Measurements from ENCODE around the gene EVI5L. TPM values are rescaled to one million over a fixed set of nuclear protein-coding genes. Genes with fewer than 3 reads are reported as not detected.

Gene EVI5L
- 12.7 and 15.0 TPM in 2 replicates for total RNA-seq (2012; rRNA removed)
- 14.6 and 15.0 TPM in 2 replicates for polyA plus RNA-seq (2012; rRNA removed)
- 13.6 and 18.5 TPM in 2 replicates for polyA plus RNA-seq (2012; cell fraction: cytosol; rRNA removed)
- polyA plus RNA-seq (2012; cell fraction: nucleus; rRNA removed; ENCODE audit: low replicate concordance), result 21.0 and 37.0 TPM in 2 replicates
- Bru-seq, nascent RNA, result percentile 65 among the genes with signal in this experiment
- percentile 81 among the genes with signal in this experiment for BruChase-seq, experiment 1, labeled RNA remaining after a 6-hour chase
- percentile 69 among the genes with signal in this experiment for BruChase-seq, experiment 2, labeled RNA remaining after a 2-hour chase
- long read RNA-seq, partial matches to known transcripts, result 21 of 49 reads
- long read RNA-seq, other reads (novel, unspliced or antisense), result 24 of 49 reads

- BruUV-seq (replicated peaks), result no TSS peak
- H3K4me3 ChIP-seq (ENCODE audit: insufficient read depth, low read depth, low read length), result peak within 1 kb of the TSS; percentile 63
- no peaks in the 10 kb centered on the region for H3K9me3 ChIP-seq (ENCODE audit: control insufficient read depth, insufficient read depth, low read length)
- POLR2A ChIA-PET (ENCODE audit: unreplicated experiment), result no interaction called here
- 0 out of 2 replicates have a peak, but pooled peaks cover 2% of the 10 kb centered on the region for H3K27me3 ChIP-seq (ENCODE audit: control insufficient read depth, insufficient read depth, low read length)
- H3K36me3 ChIP-seq (ENCODE audit: control insufficient read depth, insufficient read depth, low read length), result no peaks in the 10 kb centered on the region
- peak within 1 kb of the TSS; percentile 71 for H2AK9ac ChIP-seq (replicated peaks; ENCODE audit: low read depth, low read length, poor library complexity)
- peaks cover 2% of the 10 kb centered on the region; the same call in 1 of the 2 replicates for H3K9me1 ChIP-seq (ENCODE audit: insufficient read depth, low read length)
- no peak within 1 kb of the TSS for H2BK15ac ChIP-seq (ENCODE audit: low read depth, low read length)
- H4K8ac ChIP-seq (ENCODE audit: low read depth in 2 of 2, low read length in 2 of 2), result peak within 1 kb of the TSS; percentile 5 to 29; a peak in 1 of 4 replicates
- peak; percentile 74; the same call in 1 of the 2 replicates for TF ChIP-seq MAZ (IDR thresholded peaks at IDR 0.05; ENCODE audit: borderline replicate concordance, low read depth, low read length)
- TF ChIP-seq, protein P1, sequence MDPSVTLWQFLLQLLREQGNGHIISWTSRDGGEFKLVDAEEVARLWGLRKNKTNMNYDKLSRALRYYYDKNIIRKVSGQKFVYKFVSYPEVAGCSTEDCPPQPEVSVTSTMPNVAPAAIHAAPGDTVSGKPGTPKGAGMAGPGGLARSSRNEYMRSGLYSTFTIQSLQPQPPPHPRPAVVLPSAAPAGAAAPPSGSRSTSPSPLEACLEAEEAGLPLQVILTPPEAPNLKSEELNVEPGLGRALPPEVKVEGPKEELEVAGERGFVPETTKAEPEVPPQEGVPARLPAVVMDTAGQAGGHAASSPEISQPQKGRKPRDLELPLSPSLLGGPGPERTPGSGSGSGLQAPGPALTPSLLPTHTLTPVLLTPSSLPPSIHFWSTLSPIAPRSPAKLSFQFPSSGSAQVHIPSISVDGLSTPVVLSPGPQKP (IDR thresholded peaks at IDR 0.05; ENCODE audit: borderline replicate concordance, low read depth, low read length), result no peak
- TF ChIP-seq CHD1 (IDR thresholded peaks at IDR 0.05; ENCODE audit: low read depth, low read length), result no peak
- peak; percentile 67; the same call in 1 of the 2 replicates for TF ChIP-seq RFX5 (IDR thresholded peaks at IDR 0.05; ENCODE audit: low read depth, low read length)
- TF ChIP-seq FOS (IDR thresholded peaks at IDR 0.05; ENCODE audit: low read depth, low read length), result peak; percentile 56; the same call in 1 of the 2 replicates
- peak within 1 kb of the TSS; percentile 7; the same call in 1 of the 2 replicates for H3K23ac ChIP-seq (ENCODE audit: low read depth, low read length)
- intact Hi-C loops (cut with micrococcal nuclease), result no loop called here
- dilution Hi-C loops (cut with HindIII; ENCODE audit: low sequenced_read_pairs, unreplicated experiment), result no loop called here
- peaks cover 0 to 33% of the 10 kb centered on the region in 2 experiments; a peak in 2 of 4 replicates for H3K79me1 ChIP-seq (ENCODE audit: low read depth in 1 of 2, low read length in 2 of 2)
- H3K18ac ChIP-seq (ENCODE audit: low read depth, low read length), result no peak within 1 kb of the TSS
- no peak within 1 kb of the TSS for H2BK5ac ChIP-seq (ENCODE audit: low read depth, low read length, poor library complexity, severe bottlenecking)
- H2AK5ac ChIP-seq (ENCODE audit: low read depth, low read length), result no peak within 1 kb of the TSS
- DNase-seq (peak; percentile 100), ATAC-seq (ENCODE audit: low read depth) (peak; percentile 90)
- H2AFZ ChIP-seq (replicated peaks; ENCODE audit: low read length, poor library complexity), result peak within 1 kb of the TSS; percentile 89
- peak within 1 kb of the TSS; percentile 71 for H3K4me2 ChIP-seq (ENCODE audit: low read depth, low read length)
- in situ Hi-C loops (cut with MboI; ENCODE audit: low sequenced_read_pairs), result no loop called here
- peaks cover 14% of the 10 kb centered on the region; the same call in 1 of the 2 replicates for H3K4me1 ChIP-seq (ENCODE audit: control insufficient read depth, insufficient read depth, low read length)
- no peak within 1 kb of the TSS for H4K5ac ChIP-seq (ENCODE audit: low read depth, low read length)
- H3K9ac ChIP-seq (ENCODE audit: low read depth, low read length), result peak within 1 kb of the TSS; percentile 57
- CTCF ChIA-PET, result no interaction called here
- 0 out of 2 replicates have a peak within 1 kb of the TSS, but pooled peaks have one; percentile 20 for H3K14ac ChIP-seq (replicated peaks; ENCODE audit: low read depth, low read length)
- H4K91ac ChIP-seq (ENCODE audit: insufficient read depth, low read depth, low read length), result no peak within 1 kb of the TSS
- 0% methylated on average over 15 of the region's 45 CpGs; no CpG with 5 or more reads in 1 of the 2 experiments for WGBS, 2 experiments (ENCODE audit: extremely low coverage in 2 of 2, insufficient read length in 1 of 2)
- no peak within 1 kb of the TSS for H3K4ac ChIP-seq (ENCODE audit: low read depth, low read length)
- H3K27ac ChIP-seq (ENCODE audit: insufficient read depth, low read length), result peak within 1 kb of the TSS; percentile 5; the same call in 1 of the 2 replicates
- no peak within 1 kb of the TSS for H2BK20ac ChIP-seq (ENCODE audit: low read depth, low read length)
- no peak within 1 kb of the TSS for H2BK120ac ChIP-seq (ENCODE audit: low read depth, low read length)
- H4K20me1 ChIP-seq (ENCODE audit: insufficient read depth, low read length), result peaks cover 10% of the 10 kb centered on the region
- no peak within 1 kb of the TSS for H3K56ac ChIP-seq (ENCODE audit: extremely low read depth, insufficient read depth, low read length)
These were observed at the start of gene EVI5L for GRCh38 chr19:7829561-7830271. EVI5L (plus strand) TSS chr19:7830218; CDS start chr19:7846543, 16,325 bp downstream.
